Stimulated activated CD8-positive, alpha-beta memory T cell treated with anti-CD3 and anti-CD28 coated beads, Interleukin-4, amount 100 ng/mL, for 4 hours (primary cell): ENCODE measurements around the gene TRABD.

Experiments
- DNase-seq, 2 donors: peaks; one replicate each; pipeline ENCODE4 v3.0.0-alpha.2; 2020; ENCODE audit warnings: low read depth in 2 of 2, low spot score in 1 of 2

The TRABD gene

DNA sequence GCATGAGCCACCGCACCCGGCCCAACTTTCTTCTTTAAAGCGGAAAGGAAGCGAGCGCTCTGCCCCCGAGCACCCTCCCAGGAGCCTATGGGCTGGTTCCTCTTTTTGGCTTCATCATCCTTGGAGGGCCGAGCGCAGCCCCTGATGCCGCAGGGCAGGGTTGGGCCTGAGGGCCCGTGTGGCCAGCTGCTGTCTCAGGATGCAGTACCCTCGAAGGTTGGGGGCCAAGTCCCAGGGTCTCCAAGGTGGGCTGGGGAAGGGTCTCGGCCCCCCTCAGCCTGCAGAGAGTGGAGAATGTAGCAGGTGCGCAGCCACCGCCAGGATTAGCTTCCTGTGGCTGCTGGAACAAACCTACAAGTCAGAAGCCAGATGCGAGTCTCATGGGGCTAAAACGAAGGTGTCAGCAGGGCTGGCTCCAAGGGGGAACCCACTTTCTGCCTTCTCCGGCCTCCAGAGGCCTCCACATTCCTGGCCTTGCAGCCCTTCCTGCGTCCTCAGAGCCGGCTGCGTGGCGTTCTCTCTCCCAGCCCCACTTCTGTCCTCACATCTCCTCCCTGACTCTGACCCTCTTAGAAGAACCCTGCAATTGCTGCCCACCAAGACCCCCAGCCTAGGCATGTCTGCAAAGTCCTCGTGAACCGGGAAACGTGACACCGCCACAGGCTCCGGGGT is 12.3 kb upstream of the TRABD start:
- DNase-seq = no peak

DNA sequence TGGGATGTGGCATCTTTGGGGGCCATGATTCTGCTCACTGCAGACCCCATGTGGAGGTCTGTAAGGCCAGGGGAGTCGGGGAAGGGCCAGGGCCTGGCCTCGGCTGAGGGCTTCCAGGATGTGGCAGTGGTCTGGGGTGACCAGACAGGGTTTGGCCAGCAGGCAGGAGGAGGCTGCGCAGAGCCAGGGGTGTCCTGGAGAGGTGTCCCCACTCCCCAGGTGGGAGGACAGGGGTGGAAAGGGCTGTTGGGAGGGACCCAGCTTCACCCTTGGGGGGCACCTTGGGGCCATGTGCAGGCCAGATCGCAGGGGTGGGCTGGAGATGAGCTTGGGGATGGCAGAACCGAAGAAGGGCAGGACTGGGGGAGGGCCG is 11.7 kb upstream of the TRABD start:
- no peak for DNase-seq

DNA sequence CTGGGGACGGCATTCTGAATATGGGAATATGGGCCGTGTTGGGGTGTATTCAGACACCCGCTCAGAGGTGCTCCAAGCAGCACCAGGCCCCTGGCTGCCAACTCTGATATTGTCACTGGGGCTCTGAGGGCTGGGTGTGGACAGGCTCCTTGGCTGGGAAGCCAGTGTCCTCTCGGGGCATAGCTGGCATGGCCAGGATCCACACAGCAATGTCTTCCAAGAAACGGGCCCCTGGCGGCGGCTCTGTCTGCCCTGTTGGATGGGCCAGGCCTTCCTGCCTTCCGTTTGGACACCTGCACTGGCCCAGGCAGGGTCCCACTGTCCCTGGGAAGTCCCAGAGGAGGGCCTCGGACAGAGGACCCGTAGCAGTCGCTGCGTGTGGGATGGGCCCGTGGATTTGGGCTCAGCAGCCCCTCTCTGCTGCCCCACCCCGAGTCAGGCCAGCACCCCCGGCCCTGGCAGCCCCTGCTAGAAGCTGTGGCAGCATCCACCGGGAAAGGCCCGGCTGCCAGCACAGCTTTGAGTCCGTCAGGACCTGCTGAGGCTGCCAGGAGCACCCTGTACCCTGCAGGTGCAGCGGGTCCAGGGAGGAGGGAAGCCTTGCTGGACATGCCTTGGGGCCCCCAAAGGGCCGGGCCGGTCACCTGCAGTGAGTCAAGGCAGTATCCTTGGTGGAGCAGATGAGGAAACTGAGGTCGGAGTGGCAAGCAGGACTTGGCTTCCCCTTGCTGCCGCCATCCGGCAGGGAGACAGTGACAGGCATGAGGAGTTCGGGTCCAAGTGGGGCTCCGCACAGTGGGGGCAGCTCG is 11.1 kb upstream of the TRABD start:
- no peak for DNase-seq

DNA sequence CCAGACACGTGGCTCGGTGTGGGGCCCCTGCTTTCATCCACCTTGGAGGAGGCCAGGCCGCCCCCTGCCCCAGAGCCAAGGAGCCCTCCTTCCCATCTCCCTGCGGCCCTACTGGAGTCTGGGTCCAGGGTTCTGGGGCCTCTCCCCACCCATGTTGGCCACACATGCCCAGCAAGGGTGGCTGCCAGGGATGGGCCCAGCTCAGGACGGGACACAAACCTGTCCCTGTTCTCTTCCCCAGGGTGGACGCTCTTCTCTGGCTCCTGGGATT is 10.6 kb upstream of the TRABD start:
- no peak for DNase-seq

DNA sequence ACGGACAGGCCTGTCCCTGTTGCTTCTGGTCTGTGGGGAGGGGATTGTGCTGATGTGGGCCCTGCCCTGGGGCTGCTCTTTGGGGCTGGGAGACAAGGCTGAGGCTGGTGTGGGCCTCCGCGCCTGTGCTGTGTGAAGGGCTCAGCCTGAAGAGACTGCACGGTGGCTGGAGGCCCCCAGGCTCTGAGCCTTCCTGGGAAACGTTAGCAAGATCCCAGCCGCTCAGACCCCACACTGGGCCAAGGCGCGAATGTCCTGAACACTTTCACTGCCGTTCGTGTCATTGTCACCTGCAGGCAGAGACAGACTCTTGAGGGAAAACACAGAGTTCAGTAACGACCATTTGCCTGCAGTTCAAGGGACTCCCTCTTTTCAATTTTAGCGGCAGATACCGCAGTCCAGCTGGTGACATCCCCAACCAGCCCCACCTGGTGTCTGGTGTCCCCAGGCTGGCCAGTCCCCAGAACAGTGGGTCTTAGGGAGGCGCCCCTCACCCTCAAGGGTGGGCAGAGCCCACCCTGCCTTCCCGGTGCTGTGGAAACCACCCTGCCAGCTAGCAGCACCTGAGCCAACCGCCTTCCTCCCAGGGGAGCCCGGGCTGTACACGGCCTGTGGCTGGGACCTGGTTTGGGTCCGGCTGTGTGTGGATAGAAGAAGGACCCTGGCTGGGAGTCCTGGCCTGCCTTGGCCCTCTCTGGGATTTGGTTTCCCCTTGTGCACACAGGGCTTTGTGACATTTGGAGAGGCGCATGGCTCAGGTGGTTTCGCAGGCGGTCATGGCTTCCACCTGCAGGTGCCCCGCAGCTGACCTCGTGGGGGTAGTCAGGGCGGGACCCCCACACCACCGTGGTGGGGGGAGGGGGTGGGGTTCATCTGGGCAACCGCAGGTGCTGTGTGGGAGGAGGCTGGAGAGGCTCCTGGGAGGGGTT is 9.5 kb upstream of the TRABD start:
- DNase-seq = no peak

DNA sequence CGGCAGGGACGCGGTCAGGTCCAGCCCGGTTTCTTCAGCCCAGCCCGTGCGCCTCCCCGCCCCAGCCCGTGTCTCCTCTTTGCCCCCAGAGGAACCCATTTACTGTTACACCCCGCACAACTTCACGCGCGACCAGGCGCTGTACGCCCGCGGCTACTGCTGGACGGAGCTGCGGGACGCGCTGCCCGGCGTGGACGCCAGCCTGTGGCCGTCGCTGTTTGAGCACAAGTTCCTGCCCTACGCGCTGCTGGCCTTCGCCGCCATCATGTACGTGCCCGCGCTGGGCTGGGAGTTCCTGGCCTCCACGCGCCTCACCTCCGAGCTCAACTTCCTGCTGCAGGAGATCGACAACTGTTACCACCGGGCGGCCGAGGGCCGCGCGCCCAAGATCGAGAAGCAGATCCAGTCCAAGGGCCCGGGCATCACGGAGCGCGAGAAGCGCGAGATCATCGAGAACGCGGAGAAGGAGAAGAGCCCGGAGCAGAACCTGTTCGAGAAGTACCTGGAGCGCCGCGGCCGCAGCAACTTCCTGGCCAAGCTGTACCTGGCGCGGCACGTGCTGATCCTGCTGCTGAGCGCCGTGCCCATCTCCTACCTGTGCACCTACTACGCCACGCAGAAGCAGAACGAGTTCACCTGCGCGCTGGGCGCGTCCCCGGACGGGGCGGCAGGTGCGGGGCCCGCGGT is 8.7 kb upstream of the TRABD start:
- DNase-seq = no peak

DNA sequence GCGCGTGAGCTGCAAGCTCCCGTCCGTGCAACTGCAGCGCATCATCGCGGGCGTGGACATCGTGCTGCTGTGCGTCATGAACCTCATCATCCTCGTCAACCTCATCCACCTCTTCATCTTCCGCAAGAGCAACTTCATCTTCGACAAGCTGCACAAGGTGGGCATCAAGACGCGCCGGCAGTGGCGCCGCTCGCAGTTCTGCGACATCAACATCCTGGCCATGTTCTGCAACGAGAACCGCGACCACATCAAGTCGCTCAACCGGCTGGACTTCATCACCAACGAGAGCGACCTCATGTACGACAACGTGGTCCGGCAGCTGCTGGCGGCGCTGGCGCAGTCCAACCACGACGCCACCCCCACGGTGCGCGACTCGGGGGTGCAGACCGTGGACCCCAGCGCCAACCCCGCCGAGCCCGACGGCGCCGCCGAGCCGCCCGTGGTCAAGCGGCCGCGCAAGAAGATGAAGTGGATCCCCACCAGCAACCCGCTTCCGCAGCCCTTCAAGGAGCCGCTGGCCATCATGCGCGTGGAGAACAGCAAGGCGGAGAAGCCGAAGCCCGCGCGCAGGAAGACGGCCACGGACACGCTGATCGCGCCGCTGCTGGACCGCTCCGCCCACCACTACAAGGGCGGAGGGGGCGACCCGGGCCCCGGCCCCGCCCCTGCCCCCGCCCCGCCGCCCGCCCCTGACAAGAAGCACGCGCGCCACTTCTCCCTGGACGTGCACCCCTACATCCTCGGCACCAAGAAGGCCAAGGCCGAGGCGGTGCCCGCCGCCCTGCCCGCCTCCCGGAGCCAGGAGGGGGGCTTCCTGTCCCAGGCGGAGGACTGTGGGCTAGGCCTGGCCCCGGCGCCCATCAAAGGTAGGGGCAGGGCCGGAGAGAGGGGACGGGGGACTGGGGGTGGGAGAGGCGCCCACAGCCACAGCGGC is 7.9 kb upstream of the TRABD start:
- DNase-seq = no peak

DNA sequence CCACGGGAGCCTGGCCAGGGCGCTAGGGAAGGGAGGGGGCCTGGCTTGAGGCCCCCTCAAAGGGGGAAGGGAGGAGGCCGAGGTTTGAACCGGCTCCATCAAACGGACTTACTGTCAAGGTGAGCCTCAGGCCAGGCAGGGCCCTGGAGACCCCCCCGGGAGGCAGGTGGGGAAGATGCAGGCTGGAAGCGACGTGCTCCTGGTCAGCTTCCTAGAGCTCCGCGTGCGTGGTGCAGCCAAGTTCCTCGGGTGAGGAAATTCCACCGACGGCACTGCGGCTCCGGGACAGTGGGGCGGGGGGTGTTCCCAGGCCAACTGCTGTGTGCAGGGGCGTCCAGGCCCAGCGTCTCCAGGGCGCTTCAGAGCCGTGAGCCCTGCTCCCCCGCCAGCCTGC is 7.2 kb upstream of the TRABD start:
- no peak for DNase-seq

DNA sequence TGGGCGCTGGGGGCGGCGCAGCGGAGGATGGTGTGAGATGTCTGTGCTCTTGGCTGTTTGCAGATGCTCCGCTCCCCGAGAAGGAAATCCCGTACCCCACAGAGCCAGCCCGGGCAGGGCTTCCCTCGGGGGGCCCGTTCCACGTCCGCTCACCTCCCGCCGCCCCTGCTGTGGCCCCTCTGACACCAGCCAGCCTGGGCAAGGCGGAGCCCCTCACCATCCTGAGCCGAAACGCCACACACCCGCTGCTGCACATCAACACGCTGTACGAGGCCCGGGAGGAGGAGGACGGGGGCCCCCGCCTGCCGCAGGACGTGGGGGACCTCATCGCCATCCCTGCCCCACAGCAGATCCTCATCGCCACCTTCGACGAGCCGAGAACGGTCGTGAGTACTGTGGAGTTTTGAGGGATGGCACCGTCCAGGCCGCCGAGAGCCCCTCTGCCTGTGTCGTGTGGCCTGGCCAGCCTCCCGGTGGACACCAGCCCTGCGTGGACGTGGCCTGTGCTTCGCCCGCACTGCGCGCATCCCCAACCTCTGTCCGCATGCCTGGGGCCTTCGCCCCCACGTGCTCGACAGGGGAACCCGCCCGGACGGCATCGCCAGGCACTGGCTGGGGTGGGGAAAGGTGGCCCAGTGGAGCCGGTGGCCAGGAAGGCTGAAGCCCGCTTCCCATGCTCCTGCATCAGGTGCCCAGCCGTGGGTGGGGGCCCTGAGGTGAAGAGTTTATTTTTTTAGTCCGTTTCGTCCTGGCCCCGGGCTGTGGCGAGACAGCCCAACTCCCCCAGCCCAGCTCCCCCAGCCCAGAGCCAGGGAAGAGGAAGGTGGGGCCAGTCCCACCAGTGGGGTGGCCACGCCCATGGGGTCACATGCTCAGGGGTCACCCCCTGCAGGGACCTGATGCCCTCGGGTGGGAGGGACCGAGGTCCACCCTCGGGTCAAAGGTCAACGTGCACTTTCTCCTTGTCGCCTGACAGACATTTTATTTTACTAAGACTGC is 6.5 kb upstream of the TRABD start:
- DNase-seq = no peak

DNA sequence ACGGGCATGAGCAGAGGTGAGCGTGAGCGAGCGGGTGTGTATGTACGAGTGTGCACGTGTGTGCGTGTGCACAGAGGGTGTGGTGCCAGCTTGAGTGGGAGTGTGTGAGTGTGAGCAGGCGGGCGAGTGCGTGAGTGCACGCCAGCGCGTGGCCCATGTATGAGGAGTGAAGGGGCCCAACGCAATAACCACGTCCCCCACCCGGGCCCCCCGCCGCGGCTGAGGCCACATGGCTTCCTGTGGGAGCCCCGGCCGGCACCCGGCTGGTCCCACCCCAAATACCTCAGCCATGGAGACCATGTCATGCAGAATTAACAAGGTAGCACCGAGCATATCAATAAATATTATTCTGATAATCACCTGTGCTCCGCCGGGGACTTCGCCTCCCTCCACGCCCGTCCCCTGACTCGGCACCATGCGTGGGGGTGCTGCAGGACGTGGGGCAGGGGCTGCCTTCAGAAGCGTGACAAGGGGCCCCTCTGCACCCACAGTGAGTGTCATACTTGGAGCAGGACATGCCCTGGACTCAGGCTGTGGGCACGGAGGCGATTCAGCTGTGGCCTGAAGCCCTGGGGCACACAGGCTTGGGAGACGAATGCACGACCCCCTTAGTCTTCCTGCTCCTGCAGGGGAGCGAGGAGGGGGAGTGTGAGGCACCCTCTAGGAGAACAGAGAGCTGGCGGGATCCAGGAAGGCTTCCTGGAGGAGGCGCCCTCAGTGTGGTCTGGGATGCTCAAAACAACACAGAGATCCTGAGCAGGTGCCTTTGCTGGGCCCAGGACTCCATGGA is 5.6 kb upstream of the TRABD start:
- no peak for DNase-seq

DNA sequence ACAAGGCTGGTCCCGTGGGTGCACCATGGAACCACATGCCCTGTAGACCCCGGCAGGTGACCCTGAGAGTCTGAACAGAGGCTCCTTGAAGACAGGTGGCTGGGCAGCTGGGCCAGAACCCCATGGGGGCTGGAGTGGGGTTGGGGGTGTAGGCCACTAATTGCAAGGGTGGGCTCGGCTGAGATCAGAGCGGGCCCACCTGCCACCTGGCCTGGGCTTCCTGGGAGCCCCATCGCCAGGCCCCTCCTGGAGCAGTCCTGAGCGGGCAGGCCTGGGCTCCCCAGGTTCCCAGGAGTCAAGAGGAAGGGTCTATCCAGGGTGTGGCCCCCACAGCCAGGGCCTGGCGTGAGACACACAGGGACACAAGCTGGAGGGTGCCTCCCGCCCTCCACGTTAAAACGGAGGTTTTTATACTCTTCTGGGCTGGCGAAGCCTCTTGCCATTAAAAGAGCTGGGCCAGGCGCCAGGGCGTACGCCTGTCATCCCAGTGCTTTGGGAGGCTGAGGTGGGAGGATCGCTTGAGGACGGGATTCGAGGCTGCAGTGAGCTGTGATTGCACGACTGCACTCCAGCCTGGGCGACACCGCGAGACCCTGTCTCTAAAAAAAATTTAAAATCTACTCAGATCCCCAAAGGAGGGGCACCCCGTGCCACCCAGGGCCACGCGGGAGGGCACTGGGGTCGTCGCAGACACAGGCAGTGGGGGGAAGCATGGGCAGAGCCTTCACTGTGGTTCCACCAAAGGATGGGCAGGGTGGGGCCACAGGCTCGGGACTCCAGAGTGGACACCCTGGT is 4.8 kb upstream of the TRABD start:
- no peak for DNase-seq

DNA sequence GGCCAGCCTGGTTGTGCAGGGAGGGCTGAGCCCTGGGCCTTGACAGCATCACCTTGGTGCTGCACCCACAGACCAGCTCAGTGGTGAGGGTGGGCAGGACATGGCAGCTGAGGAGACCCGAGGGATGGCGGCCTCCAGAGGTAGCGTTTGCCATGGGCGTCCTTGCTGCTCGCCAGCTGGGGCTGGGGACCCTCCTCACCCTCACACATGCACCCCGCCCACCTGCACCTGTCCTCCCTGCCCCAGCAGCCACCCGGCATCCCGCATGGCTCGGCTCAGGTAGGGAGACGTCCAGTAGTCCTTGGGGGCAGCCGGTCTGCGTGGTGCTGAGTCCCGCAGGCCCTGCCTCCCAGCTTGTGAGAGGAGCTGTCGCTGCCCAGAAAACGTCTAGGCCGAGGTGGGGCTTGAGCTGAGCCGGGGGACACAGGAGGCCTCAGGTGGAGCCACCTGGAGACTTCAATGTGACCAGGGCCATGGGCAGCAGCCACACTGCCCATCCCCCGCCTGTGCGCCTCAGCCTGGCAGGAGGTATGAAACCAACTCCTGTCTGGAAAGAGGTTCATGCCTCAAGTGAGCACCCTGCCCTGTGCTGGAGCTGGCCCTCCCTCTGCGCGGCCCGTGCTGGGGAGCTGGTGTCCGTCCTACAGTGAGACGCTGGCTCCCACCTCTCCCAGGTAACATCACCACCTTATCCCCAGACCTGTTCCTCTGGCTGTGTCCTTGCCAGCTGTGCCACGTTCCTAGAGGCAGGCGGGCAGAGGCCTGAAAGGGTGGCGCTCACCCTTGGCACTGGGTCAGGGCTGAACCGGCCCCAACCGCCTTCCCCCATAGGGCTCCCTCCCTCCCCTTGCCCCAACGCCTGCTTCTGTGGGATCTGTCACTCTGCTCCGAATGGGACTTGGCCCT is 3.3 kb upstream of the TRABD start:
- no peak for DNase-seq

DNA sequence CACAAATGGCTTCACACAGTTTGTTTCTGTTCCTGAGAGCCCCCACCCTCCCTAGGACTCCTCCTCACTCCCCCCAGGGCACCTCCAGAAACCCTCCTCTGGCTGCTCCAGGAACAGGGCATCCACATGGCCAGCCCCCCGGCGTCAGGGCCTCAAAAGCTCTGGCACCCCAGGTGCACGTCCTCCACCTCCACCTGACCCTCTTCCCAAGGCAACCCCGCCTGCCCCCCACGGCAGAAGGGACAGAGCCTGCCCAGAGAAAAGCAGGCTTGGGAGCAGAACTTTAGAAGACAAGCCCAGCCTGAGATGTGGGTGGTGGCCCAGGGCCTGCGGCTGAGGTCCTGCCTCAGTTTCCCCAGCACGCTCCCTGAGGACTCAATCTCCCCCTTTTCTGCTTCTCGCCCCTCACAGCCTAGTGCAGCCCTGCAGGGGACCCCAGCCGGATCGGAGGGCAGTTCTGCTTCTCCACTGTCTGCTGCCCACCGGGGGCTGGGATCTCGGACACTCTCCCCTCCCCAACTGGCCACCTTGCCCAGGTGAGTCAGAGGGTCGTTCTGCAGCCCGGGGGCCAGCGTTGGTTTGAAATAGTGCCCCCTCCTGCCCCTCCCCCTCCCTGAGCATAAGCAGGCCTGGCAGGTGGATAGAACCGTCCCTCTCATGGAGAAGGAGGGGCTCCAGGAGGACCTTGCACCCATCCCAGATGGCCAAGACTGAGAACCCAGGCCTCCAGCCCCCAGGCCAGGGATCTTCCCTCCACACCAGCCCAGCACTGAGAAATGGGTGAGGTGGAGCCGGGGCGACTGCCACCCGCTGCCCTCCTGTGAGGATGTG is 2.4 kb upstream of the TRABD start:
- DNase-seq = no peak

DNA sequence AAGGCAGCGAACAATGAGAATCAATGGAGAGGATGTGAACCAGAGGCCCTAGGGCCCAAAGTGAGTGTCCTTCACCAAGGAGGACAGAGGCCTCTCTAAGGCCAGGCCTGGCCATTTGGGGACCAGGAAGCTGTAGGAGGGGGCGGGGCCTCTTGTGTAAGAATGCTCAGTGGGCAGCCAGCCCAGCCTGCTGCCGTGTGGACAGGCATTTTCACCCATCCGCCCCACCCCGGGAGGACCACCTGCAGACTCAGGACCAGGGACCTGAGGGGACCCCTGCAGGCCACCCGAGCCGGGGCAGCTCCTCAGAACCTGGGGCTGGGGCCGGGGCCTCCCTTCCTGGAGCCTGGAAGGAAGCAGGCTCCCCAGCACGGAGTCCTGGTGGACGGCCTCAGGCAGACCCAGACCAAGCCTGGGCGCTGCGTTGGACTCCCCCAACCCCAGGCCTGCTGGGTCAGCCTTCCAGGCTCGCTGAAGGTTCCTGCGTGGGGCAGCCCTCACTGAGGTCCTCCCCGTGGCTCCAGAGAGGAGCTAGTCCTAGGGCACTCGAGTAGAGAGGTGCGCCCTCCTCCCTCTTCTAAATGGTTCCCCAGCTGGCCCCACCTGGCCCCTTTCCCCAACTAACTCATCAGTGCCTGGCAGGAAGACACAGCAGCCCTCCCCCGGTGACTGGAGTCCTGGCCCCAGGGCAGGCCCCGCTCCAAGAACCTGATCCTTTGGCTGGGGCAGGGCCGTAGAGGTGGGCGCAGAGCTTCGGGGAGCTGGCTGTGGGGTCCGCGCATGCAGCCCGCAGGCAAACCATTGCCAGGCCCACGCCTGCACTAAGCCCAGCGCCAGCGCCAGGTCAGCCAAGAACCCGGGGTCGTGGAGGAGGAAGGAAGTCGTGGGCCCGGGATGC is 1.5 kb upstream of the TRABD start:
- DNase-seq = no peak

DNA sequence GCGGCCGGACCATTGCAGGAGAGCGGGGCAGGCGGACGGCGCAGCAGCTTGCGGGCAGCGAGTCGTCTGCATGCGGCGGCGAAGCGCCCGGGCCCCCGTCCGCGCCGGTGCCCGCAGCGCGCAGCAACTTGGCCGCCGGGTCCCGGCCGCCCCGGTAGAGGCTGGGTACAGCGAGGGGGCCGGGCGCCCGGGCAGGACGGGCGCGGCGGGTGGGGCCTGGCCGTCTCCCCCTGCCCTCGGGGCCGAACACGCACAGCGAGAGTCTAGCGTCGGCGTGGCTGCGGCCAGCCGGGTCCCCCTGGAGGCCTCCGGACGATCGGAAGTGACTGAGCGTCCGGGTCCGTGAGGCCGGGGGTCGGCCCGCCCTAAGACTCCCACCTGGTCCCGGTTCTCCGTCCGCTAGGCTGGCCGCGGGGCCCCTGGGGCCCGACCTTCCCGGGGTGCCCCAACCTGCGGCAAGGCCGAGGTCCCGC is 775 bp upstream of the TRABD start:
- DNase-seq = no peak
